Kidney epithelial cell (primary cell): Measurements from ENCODE around the gene LRIT2. TPM values are rescaled to one million over a fixed set of nuclear protein-coding genes. Genes with fewer than 3 reads are reported as not detected.

Experiments
- DNase-seq: peaks from one replicate; pipeline ENCODE4 v3.0.0-alpha.2; 2010; ENCODE audit warnings: low read depth
- H3K27me3 ChIP-seq: 2 replicates; pipeline ENCODE4 v1.6.0; 2011; ENCODE audit warnings: low read length; ENCODE audit not compliant: control insufficient read depth, insufficient read depth
- H3K36me3 ChIP-seq: 2 replicates; pipeline ENCODE4 v1.5.1; 2011; ENCODE audit warnings: low read length; ENCODE audit not compliant: control insufficient read depth, insufficient read depth
- H3K4me3 ChIP-seq: 2 replicates; pipeline ENCODE4 v1.5.1; 2011; ENCODE audit warnings: low read depth, mild to moderate bottlenecking, control low read depth, low read length
- total RNA-seq: library from RNA; depleted of rRNA; stranded (reverse); fragments of >200 nt; gene quantifications from 2 replicates; pipeline ENCODE4 v1.2.3, GENCODE V29; 2015
- TF ChIP-seq, protein P1 (sequence below): IDR thresholded peaks from 2 replicates; pipeline ENCODE4 v1.5.1; 2011; ENCODE audit warnings: mild to moderate bottlenecking, moderate library complexity, low read length, control low read depth, inconsistent platforms; ENCODE audit not compliant: insufficient read depth, poor library complexity, severe bottlenecking

LRIT2 gene
- total RNA-seq, 1 donor from 2014 or later = not detected

DNA sequence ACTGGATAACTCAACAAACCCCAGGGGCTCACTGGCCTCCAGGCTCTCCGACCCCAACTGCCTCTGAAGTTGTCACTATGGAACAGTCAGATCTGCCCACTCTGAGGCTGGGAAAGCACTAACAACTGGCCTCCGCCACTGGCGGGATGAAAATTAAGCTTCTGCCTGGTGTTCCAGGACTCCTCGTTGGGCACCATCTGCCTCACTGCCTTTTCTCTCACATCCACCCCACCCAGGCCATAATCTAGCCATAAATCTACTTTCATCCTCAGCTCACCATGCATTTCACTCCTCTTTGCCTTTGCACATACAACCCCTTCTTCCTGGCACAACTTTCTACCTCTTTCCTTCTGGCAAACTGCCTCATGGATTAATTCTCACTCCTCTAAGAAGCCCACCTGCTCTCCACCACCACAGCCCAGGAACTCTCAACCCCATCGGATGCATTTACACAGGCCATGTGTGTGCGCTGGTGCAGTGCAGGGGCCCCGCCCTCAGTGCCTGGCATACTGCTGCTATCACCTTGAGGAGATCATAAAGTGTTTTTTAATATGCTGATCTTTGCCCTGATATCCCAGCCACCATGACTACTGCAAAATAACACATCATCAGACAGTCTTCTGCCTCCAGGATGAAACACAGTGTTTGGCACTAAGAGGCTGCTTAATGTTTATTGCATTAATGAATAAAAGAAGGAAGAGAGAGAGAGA, 27.0 kb downstream of the LRIT2 start:
- Histone ChIP-seq H3K36me3 (no peaks in the 10 kb centered on the region), H3K27me3 (peaks cover 28% of the 10 kb centered on the region), H3K4me3 (no peak overlapping the region)
- no peak for DNase-seq
- TF ChIP-seq, protein P1, sequence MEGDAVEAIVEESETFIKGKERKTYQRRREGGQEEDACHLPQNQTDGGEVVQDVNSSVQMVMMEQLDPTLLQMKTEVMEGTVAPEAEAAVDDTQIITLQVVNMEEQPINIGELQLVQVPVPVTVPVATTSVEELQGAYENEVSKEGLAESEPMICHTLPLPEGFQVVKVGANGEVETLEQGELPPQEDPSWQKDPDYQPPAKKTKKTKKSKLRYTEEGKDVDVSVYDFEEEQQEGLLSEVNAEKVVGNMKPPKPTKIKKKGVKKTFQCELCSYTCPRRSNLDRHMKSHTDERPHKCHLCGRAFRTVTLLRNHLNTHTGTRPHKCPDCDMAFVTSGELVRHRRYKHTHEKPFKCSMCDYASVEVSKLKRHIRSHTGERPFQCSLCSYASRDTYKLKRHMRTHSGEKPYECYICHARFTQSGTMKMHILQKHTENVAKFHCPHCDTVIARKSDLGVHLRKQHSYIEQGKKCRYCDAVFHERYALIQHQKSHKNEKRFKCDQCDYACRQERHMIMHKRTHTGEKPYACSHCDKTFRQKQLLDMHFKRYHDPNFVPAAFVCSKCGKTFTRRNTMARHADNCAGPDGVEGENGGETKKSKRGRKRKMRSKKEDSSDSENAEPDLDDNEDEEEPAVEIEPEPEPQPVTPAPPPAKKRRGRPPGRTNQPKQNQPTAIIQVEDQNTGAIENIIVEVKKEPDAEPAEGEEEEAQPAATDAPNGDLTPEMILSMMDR = no peak

DNA sequence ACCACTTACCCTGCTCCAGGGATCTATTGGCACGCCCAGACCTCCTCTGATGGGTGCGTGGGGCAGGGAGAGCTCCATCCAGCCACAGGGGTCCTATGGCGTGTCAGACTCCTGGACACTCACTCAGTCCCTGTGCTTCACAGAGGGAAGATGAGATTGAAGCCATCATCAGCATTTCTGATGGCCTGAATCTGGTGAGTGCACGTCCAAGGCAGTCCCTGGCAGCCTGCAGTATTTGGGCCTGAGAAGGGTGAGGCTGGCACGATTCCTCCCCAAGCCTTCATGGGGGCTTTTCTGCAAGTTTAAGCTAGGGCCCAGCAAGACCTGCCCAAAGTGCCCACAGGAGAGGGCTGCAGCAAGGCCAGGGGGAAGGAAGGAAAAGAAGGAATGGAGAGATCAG, 27.7 kb downstream of the LRIT2 start:
- Histone ChIP-seq H3K36me3 (no peaks in the 10 kb centered on the region), H3K4me3 (no peak overlapping the region), H3K27me3 (peaks cover 29% of the 10 kb centered on the region)
- DNase-seq = no peak
- TF ChIP-seq, protein P1 = no peak

DNA sequence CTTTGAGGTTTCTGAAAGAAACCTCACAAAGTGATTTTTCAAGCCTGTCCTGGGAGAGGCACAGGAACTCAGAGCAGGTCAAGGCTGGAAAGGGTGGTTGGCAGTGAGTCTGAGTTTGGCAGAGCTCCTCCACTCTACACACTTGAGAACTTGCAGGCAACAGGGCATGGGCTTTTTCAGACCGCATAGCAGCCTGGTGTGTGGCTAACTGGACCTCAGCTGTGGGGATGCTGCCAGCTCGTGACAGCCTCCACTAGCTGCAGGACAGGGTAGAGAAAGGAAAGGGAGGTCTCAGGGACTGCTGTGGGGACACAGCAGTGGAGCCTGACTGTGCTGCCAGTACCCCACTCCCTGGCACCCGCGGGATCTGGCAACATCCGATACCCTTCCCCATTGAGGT, 28.4 kb downstream of the LRIT2 start:
- Histone ChIP-seq H3K27me3 (peaks cover 29% of the 10 kb centered on the region), H3K36me3 (no peaks in the 10 kb centered on the region), H3K4me3 (no peak overlapping the region)
- TF ChIP-seq, protein P1 = no peak
- DNase-seq = no peak

DNA sequence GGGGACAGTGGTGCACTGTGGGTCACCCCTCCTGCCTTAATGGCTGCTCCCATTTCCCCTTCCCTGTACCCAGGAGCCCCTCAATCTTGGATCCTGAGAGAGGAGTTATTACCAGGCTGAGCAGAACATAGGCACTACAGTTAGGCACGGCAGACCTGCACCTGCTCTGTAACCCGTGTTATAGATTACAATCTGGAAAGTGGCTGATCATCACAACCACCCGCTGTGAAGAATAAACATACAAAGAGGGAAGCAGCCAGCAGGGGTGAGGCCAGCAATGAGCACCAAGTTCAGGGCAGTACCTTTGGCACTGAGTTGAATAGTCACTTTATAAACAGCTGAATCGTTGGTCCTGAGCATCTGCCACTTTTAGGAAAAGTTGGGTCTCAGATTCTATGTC, 29.3 kb downstream of the LRIT2 start:
- no peak overlapping the region for H3K4me3 ChIP-seq
- peaks cover 29% of the 10 kb centered on the region for H3K27me3 ChIP-seq
- no peaks in the 10 kb centered on the region for H3K36me3 ChIP-seq
- no peak for DNase-seq
- TF ChIP-seq, protein P1 = no peak

DNA sequence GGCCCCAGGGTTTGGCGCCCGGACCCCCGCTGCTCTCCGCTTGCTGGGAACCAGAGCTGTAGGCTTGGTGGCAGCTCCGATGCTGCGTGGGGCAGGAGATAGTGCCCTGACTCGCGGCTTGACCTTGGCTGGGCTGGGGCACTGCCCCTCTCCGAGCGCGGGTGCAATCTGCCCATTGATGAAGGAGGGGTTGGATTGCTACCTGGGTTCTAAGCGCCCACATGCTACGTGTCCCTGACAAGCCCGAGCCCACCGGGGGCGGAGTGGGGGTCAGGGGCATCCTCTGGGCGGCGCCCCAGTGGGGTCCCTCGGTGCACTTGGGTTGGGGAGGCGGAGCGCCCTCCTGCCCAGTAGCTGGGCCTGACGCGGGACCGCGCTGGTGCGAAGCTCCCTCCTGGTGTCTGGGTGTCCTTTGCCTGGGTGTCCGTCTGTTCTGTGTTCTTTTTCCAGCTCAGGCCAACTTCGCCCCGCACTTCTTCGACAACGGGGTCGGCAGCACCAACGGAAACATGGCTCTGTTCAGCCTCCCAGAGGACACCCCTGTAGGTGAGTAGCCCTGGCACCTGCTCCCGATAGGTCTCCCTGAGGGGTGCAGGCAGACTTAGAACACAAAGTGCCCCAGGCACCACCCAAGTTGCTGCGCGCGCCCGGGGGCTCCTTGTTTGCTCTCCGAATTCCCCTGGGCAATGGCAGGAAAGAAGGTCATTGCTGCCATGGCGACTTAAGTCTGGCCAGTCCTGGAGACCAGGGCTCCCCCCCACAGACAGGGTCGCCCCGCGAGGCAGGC, 30.1 kb downstream of the LRIT2 start:
- H3K36me3 ChIP-seq = no peaks in the 10 kb centered on the region
- DNase-seq = no peak
- peak overlapping the region; percentile 30 for H3K4me3 ChIP-seq
- TF ChIP-seq, protein P1 = no peak
- H3K27me3 ChIP-seq = peaks cover 29% of the 10 kb centered on the region
